Measurements from ENCODE around the gene OR2F2. TPM values are rescaled to one million over a fixed set of nuclear protein-coding genes. Genes with fewer than 3 reads are reported as not detected.

OR2F2 gene
- total RNA-seq, 2 donors from 2014 or later: not detected

- intact Hi-C loops (cut with DNase I, micrococcal nuclease): no loop called here
- ATAC-seq (peak; percentile 53), DNase-seq (no peak)
Observed at GRCh38 chr7:143965280-143965679, 30.2 kb downstream of the OR2F2 start.

GRCh38 chr7:143967398-143967797, 32.4 kb downstream of the OR2F2 start:
- intact Hi-C loops (cut with DNase I, micrococcal nuclease): no loop called here
- no peak for ATAC-seq
- DNase-seq: no peak

- intact Hi-C loops (cut with DNase I, micrococcal nuclease): no loop called here
- no peak for DNase-seq
Observed at GRCh38 chr7:143973870-143974416, 38.9 kb downstream of the OR2F2 start.

GRCh38 chr7:143974459-143974858, 39.4 kb downstream of the OR2F2 start:
- ATAC-seq (peak; percentile 100), DNase-seq (peak in 1 of 2 donors; percentile 38)
- intact Hi-C loops (cut with DNase I, micrococcal nuclease): no loop called here

More at GRCh38 chr7:143973870-143974416, 38.9 kb downstream of the OR2F2 start:
- peak; percentile 52 for ATAC-seq

- intact Hi-C loops (cut with DNase I, micrococcal nuclease): no loop called here
- DNase-seq: no peak
- ATAC-seq: no peak
Observed at GRCh38 chr7:143975617-143976016, 40.6 kb downstream of the OR2F2 start.

GRCh38 chr7:143978585-143978984, 43.6 kb downstream of the OR2F2 start:
- DNase-seq (no peak), ATAC-seq (no peak)
- intact Hi-C loops (cut with DNase I, micrococcal nuclease): no loop called here

GRCh38 chr7:143979359-143979758, 44.3 kb downstream of the OR2F2 start:
- intact Hi-C loops (cut with DNase I, micrococcal nuclease): no loop called here
- no peak for ATAC-seq
- DNase-seq: no peak

GRCh38 chr7:143979998-143980397, 45.0 kb downstream of the OR2F2 start:
- no peak for ATAC-seq
- DNase-seq: no peak
- intact Hi-C loops (cut with DNase I, micrococcal nuclease): no loop called here

- intact Hi-C loops (cut with DNase I, micrococcal nuclease): no loop called here
- ATAC-seq (no peak), DNase-seq (no peak)
Observed at GRCh38 chr7:143980746-143981510, 45.9 kb downstream of the OR2F2 start.

GRCh38 chr7:143983960-143984359, 48.9 kb downstream of the OR2F2 start:
- intact Hi-C loops (cut with DNase I, micrococcal nuclease): no loop called here
- DNase-seq (no peak), ATAC-seq (no peak)

Other genes starting within 250 kb of the OR2F2 start
- under 1 TPM in 1 of 2 donors, not detected in 1; 0.22 TPM for gene CTAGE6, start 177.5 kb upstream of the OR2F2 start, total RNA-seq
- 10 to 100 TPM; 33.4 to 44.4 TPM for gene TCAF1, start 33.1 kb upstream of the OR2F2 start, total RNA-seq
- gene OR2F1, start 19.6 kb downstream of the OR2F2 start, total RNA-seq: not detected
- gene OR6B1, start 65.1 kb downstream of the OR2F2 start, total RNA-seq: not detected
- gene OR2A5, start 113.7 kb downstream of the OR2F2 start, total RNA-seq: not detected
- not detected for gene OR2A25, start 134.6 kb downstream of the OR2F2 start, total RNA-seq
- not detected for gene OR2A12, start 151.0 kb downstream of the OR2F2 start, total RNA-seq
- not detected for gene OR2A2, start 174.3 kb downstream of the OR2F2 start, total RNA-seq
- gene OR2A14, start 187.9 kb downstream of the OR2F2 start, total RNA-seq: not detected
- 10 to 100 TPM in 1 of 2 donors, 1 to 10 TPM in 1; 5.1 to 15.2 TPM for gene CTAGE4, start 248.2 kb downstream of the OR2F2 start, total RNA-seq